H9 (cell line): ENCODE results near the gene TRPV5. TPM values are rescaled to one million over a fixed set of nuclear protein-coding genes. Genes with fewer than 3 reads are reported as not detected.

ENCODE experiments used
- DNase-seq: peaks from one replicate; pipeline ENCODE4 v3.0.0-alpha.2; 2017
- H2AFZ ChIP-seq: one replicate; pipeline ENCODE4 v1.6.1; 2013; ENCODE audit warnings: mild to moderate bottlenecking, low read length, control low read depth, moderate library complexity
- H2AK5ac ChIP-seq: 2 replicates; pipeline ENCODE4 v1.6.1; 2013; ENCODE audit warnings: low read length, control low read depth, mixed read lengths; ENCODE audit not compliant: insufficient read length
- H2BK120ac ChIP-seq: one replicate; pipeline ENCODE4 v1.6.1; 2013; ENCODE audit warnings: low read depth, mild to moderate bottlenecking, low read length, control low read depth, inconsistent platforms; ENCODE audit not compliant: poor library complexity, severe bottlenecking
- H2BK12ac ChIP-seq: 2 replicates; pipeline ENCODE4 v1.6.1; 2013; ENCODE audit warnings: low read length, control low read depth, mixed read lengths, low read depth; ENCODE audit not compliant: insufficient read length
- H2BK15ac ChIP-seq: 2 replicates; pipeline ENCODE4 v1.6.1; 2013; ENCODE audit warnings: low read depth, low read length, control low read depth
- H2BK20ac ChIP-seq: one replicate; pipeline ENCODE4 v1.6.1; 2013; ENCODE audit warnings: low read depth, mild to moderate bottlenecking, low read length, control low read depth, inconsistent platforms; ENCODE audit not compliant: poor library complexity, severe bottlenecking
- H2BK5ac ChIP-seq: 2 replicates; pipeline ENCODE4 v1.6.1; 2013; ENCODE audit warnings: low read length, control low read depth, mixed read lengths; ENCODE audit not compliant: insufficient read length
- H3K14ac ChIP-seq: 2 replicates; pipeline ENCODE4 v1.6.1; 2013; ENCODE audit warnings: low read length, control low read depth; ENCODE audit not compliant: insufficient read depth
- H3K18ac ChIP-seq: 2 replicates; pipeline ENCODE4 v1.6.1; 2013; ENCODE audit warnings: low read depth, mild to moderate bottlenecking, mixed read lengths, low read length, control low read depth; ENCODE audit not compliant: insufficient read length
- H3K23ac ChIP-seq: 2 replicates; pipeline ENCODE4 v1.6.1; 2013; ENCODE audit warnings: low read length, control low read depth, mixed read lengths, low read depth; ENCODE audit not compliant: insufficient read length
- H3K23me2 ChIP-seq: 2 replicates; pipeline ENCODE4 v1.6.1; 2013; ENCODE audit warnings: low read depth, mild to moderate bottlenecking, mixed read lengths, low read length, control low read depth; ENCODE audit not compliant: insufficient read length, poor library complexity, severe bottlenecking
- H3K27ac ChIP-seq: 2 replicates; pipeline ENCODE4 v1.5.1; 2013; ENCODE audit warnings: low read length, control low read depth, mixed read lengths, low read depth; ENCODE audit not compliant: insufficient read length
- H3K27me3 ChIP-seq: 2 replicates; pipeline ENCODE4 v1.6.1; 2013; ENCODE audit warnings: low read length, control low read depth, inconsistent platforms; ENCODE audit not compliant: insufficient read depth
- H3K4ac ChIP-seq: 2 replicates; pipeline ENCODE4 v1.6.1; 2013; ENCODE audit warnings: low read depth, mild to moderate bottlenecking, control low read depth, inconsistent platforms, low read length, moderate library complexity
- H3K4me1 ChIP-seq: 2 replicates; pipeline ENCODE4 v1.6.1; 2013; ENCODE audit warnings: low read length, control low read depth, inconsistent platforms; ENCODE audit not compliant: insufficient read depth
- H3K4me2 ChIP-seq: 2 replicates; pipeline ENCODE4 v1.6.1; 2013; ENCODE audit warnings: low read length, control low read depth, mixed read lengths; ENCODE audit not compliant: insufficient read length, insufficient read depth
- H3K56ac ChIP-seq: 2 replicates; pipeline ENCODE4 v1.6.1; 2013; ENCODE audit warnings: low read depth, mild to moderate bottlenecking, mixed read lengths, low read length, control low read depth; ENCODE audit not compliant: insufficient read length
- H3K79me1 ChIP-seq: 2 replicates; pipeline ENCODE4 v1.6.1; 2013; ENCODE audit warnings: low read depth, mild to moderate bottlenecking, moderate library complexity, low read length, control low read depth, inconsistent platforms; ENCODE audit not compliant: insufficient read depth, poor library complexity, severe bottlenecking
- H3K79me2 ChIP-seq: 2 replicates; pipeline ENCODE4 v1.6.1; 2013; ENCODE audit warnings: low read length, control low read depth, inconsistent platforms; ENCODE audit not compliant: insufficient read depth
- H3K9ac ChIP-seq: 2 replicates; pipeline ENCODE4 v1.6.1; 2013; ENCODE audit warnings: low read length, control low read depth, mixed read lengths; ENCODE audit not compliant: insufficient read length; ENCODE audit errors: extremely low read depth
- H3K9me3 ChIP-seq: one replicate; pipeline ENCODE4 v1.6.1; 2013; ENCODE audit warnings: low read depth, low read length, inconsistent platforms; ENCODE audit not compliant: control insufficient read depth
- H3T11ph ChIP-seq: one replicate; pipeline ENCODE4 v1.6.1; 2013; ENCODE audit warnings: mild to moderate bottlenecking, low read length, control low read depth, inconsistent platforms
- H4K20me1 ChIP-seq: one replicate; pipeline ENCODE4 v1.6.1; 2013; ENCODE audit not compliant: control insufficient read depth, insufficient read length, insufficient read depth
- H4K5ac ChIP-seq: 2 replicates; pipeline ENCODE4 v1.6.1; 2013; ENCODE audit warnings: low read depth, mild to moderate bottlenecking, mixed read lengths, low read length, control low read depth; ENCODE audit not compliant: insufficient read length
- H4K8ac ChIP-seq: replicated peaks from 2 replicates; pipeline ENCODE4 v1.6.1; 2013; ENCODE audit warnings: low read length, control low read depth, mixed read lengths, low read depth; ENCODE audit not compliant: insufficient read length
- H4K91ac ChIP-seq: 2 replicates; pipeline ENCODE4 v1.6.1; 2013; ENCODE audit warnings: low read depth, mild to moderate bottlenecking, moderate library complexity, mixed read lengths, low read length, control low read depth; ENCODE audit not compliant: insufficient read length
- H3K27ac Mint-ChIP-seq, 3 experiments: 2 replicates in 2 of 3; 3 replicates in 1 of 3; pipeline ENCODE4 v1.8.0; 2020 to 2021; ENCODE audit warnings: mixed read lengths in 3 of 3, mild to moderate bottlenecking in 1 of 3, moderate library complexity in 1 of 3
- H3K27me3 Mint-ChIP-seq: 2 replicates; pipeline ENCODE4 v1.8.0; 2021; ENCODE audit warnings: low read depth, mild to moderate bottlenecking, moderate library complexity, mixed read lengths
- H3K36me3 Mint-ChIP-seq, 3 experiments: 2 replicates in 2 of 3; 3 replicates in 1 of 3; pipeline ENCODE4 v1.8.0; 2020 to 2021; ENCODE audit warnings: low read depth in 3 of 3, mixed read lengths in 3 of 3; ENCODE audit not compliant: insufficient read depth in 1 of 3
- H3K4me1 Mint-ChIP-seq, 2 experiments: 2 replicates each; pipeline ENCODE4 v1.8.0; 2020; ENCODE audit warnings: mixed read lengths in 2 of 2
- H3K4me3 Mint-ChIP-seq, 2 experiments: 2 replicates in 1 of 2; 3 replicates in 1 of 2; pipeline ENCODE4 v1.8.0; 2020 to 2021; ENCODE audit warnings: mild to moderate bottlenecking in 2 of 2, mixed read lengths in 2 of 2, moderate library complexity in 1 of 2
- H3K9me3 Mint-ChIP-seq, 2 experiments: 2 replicates in 1 of 2; 3 replicates in 1 of 2; pipeline ENCODE4 v1.8.0; 2020; ENCODE audit warnings: mild to moderate bottlenecking in 2 of 2, mixed read lengths in 2 of 2, moderate library complexity in 1 of 2
- CTCF ChIP-seq: fragments of 200-600 bp; sonication (generic); conservative IDR thresholded peaks from 3 replicates; pipeline ENCODE4 v1.8.0; 2021; ENCODE audit warnings: antibody characterized with exemption, mild to moderate bottlenecking
- total RNA-seq: library from RNA; stranded (reverse); gene quantifications from 2 replicates; pipeline ENCODE4 v1.2.1, GENCODE V29; 2021

TRPV5 gene
- total RNA-seq, 1 experiment from 2014 or later = not detected

- no peak overlapping the region for H2AK5ac ChIP-seq
- no peak overlapping the region for H2BK15ac ChIP-seq
- no peaks in the 10 kb centered on the region for H3K4me1 Mint-ChIP-seq
- H2BK5ac ChIP-seq = no peak overlapping the region
- H3K4me1 ChIP-seq = no peaks in the 10 kb centered on the region
- no peak overlapping the region for H3K4me2 ChIP-seq
- peaks cover 4 to 13% of the 10 kb centered on the region in 2 experiments; a peak in 4 of 5 replicates for H3K9me3 Mint-ChIP-seq
- no peaks in the 10 kb centered on the region for H3K79me1 ChIP-seq
- H3K56ac ChIP-seq = no peak overlapping the region
- H3K9me3 ChIP-seq = no peaks in the 10 kb centered on the region
- no peak overlapping the region for H3K14ac ChIP-seq
- peaks cover 8 to 21% (median 10%) of the 10 kb centered on the region in 3 experiments for H3K36me3 Mint-ChIP-seq
- no peaks in the 10 kb centered on the region for H3K27me3 ChIP-seq
- no peak overlapping the region for H3T11ph ChIP-seq
- no peaks in the 10 kb centered on the region for H4K20me1 ChIP-seq
- H3K9ac ChIP-seq = no peak overlapping the region
- no peak overlapping the region for H3K18ac ChIP-seq
- H3K4me3 Mint-ChIP-seq = no peak overlapping the region
- H2BK120ac ChIP-seq = no peak overlapping the region
- H4K91ac ChIP-seq = no peak overlapping the region
- no peak overlapping the region for H3K4ac ChIP-seq
- H3K27ac Mint-ChIP-seq = no peak overlapping the region
- no peak for DNase-seq
- no peak overlapping the region for H4K8ac ChIP-seq
- H3K23ac ChIP-seq = no peak overlapping the region
- no peak overlapping the region for H3K27ac ChIP-seq
- no peaks in the 10 kb centered on the region for H3K23me2 ChIP-seq
- H2BK12ac ChIP-seq = no peak overlapping the region
- no peak overlapping the region for H2BK20ac ChIP-seq
- no peak overlapping the region for H4K5ac ChIP-seq
- no peak for TF ChIP-seq CTCF
- no peak overlapping the region for H2AFZ ChIP-seq
- H3K27me3 Mint-ChIP-seq = peaks cover 4% of the 10 kb centered on the region
- no peaks in the 10 kb centered on the region for H3K79me2 ChIP-seq
These were observed 16.7 kb upstream of the TRPV5 start for GRCh38 chr7:142950235-142950634.
